Measurements from ENCODE around the gene PXK.

The PXK gene

DNA sequence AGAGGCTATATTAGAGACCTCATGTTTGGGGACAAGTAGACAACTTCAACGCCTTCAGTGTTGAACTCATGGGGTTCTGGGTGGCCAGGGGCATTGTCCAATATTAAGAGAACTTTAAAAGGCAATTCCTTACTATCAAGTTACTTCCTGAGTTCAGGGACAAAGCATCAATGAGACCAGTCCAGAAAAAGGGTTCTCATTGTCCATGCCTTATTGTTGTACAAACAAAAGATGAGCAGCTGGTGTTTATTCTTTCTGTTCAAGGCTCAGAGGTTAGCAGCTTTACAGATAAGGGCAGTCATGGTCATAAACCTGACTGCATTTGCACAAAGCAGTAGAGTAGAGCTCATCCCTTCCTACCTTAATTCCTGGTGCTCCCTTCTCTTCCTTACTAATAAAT, 119.5 kb downstream of the PXK start:
- TF ChIP-seq, protein P1, sequence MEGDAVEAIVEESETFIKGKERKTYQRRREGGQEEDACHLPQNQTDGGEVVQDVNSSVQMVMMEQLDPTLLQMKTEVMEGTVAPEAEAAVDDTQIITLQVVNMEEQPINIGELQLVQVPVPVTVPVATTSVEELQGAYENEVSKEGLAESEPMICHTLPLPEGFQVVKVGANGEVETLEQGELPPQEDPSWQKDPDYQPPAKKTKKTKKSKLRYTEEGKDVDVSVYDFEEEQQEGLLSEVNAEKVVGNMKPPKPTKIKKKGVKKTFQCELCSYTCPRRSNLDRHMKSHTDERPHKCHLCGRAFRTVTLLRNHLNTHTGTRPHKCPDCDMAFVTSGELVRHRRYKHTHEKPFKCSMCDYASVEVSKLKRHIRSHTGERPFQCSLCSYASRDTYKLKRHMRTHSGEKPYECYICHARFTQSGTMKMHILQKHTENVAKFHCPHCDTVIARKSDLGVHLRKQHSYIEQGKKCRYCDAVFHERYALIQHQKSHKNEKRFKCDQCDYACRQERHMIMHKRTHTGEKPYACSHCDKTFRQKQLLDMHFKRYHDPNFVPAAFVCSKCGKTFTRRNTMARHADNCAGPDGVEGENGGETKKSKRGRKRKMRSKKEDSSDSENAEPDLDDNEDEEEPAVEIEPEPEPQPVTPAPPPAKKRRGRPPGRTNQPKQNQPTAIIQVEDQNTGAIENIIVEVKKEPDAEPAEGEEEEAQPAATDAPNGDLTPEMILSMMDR (IDR thresholded peaks at IDR 0.05; ENCODE audit: low read depth, low read length) = no peak
- H3K4me3 ChIP-seq (ENCODE audit: low read depth, low read length) = no peak overlapping the region

DNA sequence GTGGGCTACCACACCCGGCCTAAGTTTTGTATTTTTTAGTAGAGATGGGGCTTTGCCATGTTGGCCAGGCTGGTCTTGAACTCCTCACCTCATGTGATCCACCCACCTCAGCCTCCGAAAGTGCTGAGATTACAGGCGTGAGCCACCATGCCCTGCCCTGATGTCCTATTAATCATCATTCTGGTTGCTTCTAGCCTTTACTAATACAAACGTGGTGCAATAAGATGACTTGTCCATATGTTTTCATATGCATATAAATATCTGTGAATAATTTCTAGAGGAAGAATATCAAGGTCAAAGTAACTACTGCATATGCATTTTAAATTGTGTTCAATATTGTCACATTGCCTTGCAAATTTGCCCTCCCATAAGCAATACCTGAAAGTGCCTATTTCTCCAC, 126.5 kb downstream of the PXK start:
- TF ChIP-seq, protein P1 (IDR thresholded peaks at IDR 0.05; ENCODE audit: low read depth, low read length) = no peak
- H3K4me3 ChIP-seq (ENCODE audit: low read depth, low read length) = no peak overlapping the region

DNA sequence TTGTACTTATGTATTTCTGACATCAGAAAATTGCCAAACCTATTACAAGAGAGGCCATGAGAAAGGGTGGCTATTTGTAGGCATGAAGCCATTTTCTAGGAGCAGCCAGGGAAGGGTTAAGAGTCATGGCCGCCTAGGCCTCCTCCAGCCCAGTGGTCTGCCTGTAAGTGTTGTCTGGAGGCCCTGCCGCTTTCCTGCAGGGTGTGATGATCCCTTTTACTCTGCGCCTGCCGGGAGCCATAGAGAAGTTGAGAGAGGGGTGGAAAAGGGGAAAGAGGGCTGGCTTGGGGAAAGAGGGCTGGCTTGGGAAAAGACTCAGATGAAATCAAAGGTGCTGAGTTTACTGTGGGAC, 130.1 kb downstream of the PXK start:
- TF ChIP-seq, protein P1 (IDR thresholded peaks at IDR 0.05; ENCODE audit: low read depth, low read length) = no peak

DNA sequence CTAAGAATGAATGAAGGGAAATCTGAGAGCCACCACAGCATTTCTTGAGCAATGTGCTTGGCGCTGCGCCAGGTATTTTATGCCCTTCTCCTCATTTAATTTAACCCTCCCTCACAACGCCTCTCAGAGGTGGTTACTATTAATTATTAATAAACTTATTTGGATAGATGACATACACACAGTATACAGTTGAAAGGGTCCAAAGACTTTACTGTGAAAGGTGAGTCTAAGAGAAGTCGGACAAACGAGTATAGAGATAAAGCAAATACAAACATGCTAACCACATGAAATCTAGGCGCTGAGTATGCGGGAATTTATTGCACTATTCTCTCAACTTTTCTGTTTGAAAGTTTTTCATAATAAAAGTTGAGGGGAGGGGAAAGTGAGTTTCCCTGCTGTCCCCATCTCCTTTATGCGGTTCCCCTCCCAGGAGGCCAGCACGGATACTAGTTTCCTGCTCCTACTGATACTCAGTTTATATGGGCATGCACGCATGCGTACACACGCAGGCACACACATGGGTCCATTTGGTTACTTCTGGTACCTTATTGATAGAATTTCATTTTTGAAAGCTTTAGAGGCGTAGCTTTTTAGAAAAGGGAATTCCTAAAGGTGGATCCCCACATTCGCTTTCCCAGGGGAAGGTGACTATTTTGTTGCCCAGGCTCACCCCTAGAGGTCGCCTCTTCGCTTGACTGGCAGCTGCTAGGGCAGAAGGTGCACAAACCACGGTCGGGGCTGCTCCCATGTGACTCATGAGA, 130.7 kb downstream of the PXK start:
- no peak overlapping the region for H3K4me3 ChIP-seq (ENCODE audit: low read depth, low read length)
- TF ChIP-seq, protein P1 (IDR thresholded peaks at IDR 0.05; ENCODE audit: low read depth, low read length) = peak; percentile 88

More for the DNA sequence above, 130.1 kb downstream of the PXK start:
- H3K4me3 ChIP-seq (ENCODE audit: low read depth, low read length) = no peak overlapping the region

DNA sequence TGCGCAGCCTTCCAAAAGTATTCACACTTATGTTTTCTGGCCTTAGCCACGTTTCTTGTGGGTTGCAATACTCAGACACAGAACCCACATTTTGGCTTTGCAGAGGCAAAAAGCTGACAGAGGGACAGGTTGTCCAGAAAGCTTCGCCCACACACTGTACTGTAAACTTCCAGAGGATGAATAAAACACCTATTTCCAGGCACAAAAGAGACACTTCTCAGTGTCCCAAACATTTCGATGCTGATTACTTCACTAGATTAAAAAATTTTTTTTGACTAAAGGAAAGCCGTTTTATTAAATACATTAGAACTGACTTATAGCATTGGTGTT, 131.2 kb downstream of the PXK start:
- no peak overlapping the region for H3K4me3 ChIP-seq (ENCODE audit: low read depth, low read length)
- TF ChIP-seq, protein P1 (IDR thresholded peaks at IDR 0.05; ENCODE audit: low read depth, low read length) = no peak

DNA sequence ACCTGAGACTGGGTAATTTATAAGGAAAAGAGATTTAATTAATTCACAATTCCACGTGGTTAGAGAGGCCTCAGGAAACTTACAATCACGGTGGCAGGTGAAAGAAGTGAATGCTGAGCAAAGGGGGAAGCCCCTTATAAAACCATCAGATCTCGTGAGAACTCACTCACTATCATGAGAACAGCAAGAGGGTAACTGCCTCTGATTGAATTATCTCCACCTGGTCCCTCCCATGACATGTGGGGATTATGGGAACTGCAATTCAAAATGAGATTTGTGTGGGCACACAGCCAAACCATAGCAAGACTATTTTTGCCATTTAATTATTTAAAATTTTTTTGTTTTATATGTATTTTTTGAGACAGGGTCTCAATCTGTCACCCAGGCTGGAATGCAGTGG, 132.2 kb downstream of the PXK start:
- TF ChIP-seq, protein P1 (IDR thresholded peaks at IDR 0.05; ENCODE audit: low read depth, low read length) = no peak
- H3K4me3 ChIP-seq (ENCODE audit: low read depth, low read length) = no peak overlapping the region

DNA sequence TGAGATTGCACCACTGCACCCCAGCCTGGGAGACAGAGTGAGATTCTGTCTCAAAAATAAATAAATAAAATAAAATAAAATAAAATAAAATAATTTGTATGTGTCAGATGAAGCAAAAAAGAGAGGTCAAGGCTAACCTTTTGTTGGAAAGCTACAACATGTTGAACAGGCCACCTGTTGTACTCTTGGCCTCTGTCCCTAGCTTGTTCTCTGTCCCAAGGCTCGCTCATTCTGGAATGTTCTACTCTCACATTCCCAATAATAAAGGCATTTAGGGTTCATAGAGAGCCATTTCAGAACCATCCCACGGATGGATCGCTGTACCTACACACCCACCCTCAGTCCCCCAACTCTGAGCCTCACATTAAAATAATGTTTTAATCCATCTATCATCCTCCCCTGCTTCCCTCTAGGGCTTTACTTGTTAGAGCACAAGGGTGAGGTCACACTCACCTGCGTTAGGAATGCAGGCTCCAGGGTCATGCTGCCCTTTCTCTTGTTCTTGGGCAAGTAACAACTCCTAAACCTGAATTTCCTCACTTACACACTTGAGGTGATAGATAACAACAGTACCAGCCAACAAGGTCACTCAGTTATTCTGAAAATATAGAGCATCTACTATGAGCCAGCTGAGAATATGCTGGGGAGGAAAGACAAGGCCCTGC, 134.3 kb downstream of the PXK start:
- TF ChIP-seq, protein P1 (IDR thresholded peaks at IDR 0.05; ENCODE audit: low read depth, low read length) = no peak

More for the DNA sequence above, 134.3 kb downstream of the PXK start:
- no peak overlapping the region for H3K4me3 ChIP-seq (ENCODE audit: low read depth, low read length)

Measured in WI38 (cell line).